Activated naive CD8-positive, alpha-beta T cell treated with anti-CD3 and anti-CD28 coated beads, Interleukin-2, amount 50 U/mL, for 24 hours (primary cell): ENCODE results near the gene FAM168B.
"Not testable (repeated sequence)": the region's sequence is repeated elsewhere in the genome, so short reads cannot be mapped to it uniquely, and the experiment has no call there.

ENCODE experiments used
- ATAC-seq: fragments of 150-1000 bp; cut with Tn5 transposase; one replicate; pipeline ENCODE4 v1.10.0; 2021
- DNase-seq: peaks from one replicate; pipeline ENCODE4 v3.0.0; 2021
- H3K27ac Mint-ChIP-seq: one replicate; pipeline ENCODE4 v1.8.0; 2021; ENCODE audit warnings: mild to moderate bottlenecking, mixed read lengths
- H3K27me3 Mint-ChIP-seq: one replicate; pipeline ENCODE4 v1.8.0; 2021; ENCODE audit warnings: mixed read lengths
- H3K36me3 Mint-ChIP-seq: one replicate; pipeline ENCODE4 v1.8.0; 2021; ENCODE audit warnings: low read depth, mixed read lengths
- H3K4me1 Mint-ChIP-seq: one replicate; pipeline ENCODE4 v1.8.0; 2021; ENCODE audit warnings: mixed read lengths
- H3K4me3 Mint-ChIP-seq: one replicate; pipeline ENCODE4 v1.8.0; 2021; ENCODE audit warnings: mild to moderate bottlenecking, moderate library complexity, mixed read lengths
- H3K9me3 Mint-ChIP-seq: one replicate; pipeline ENCODE4 v1.8.0; 2021; ENCODE audit warnings: mixed read lengths

The FAM168B gene

GRCh38 chr2:131093006-131093695, at the start of gene FAM168B:
TSS of gene FAM168B (minus strand) at chr2:131093460. CDS start at chr2:131082646, 10,814 bp downstream.
- Mint-ChIP-seq H3K9me3 (no peaks in the 10 kb centered on the region), H3K27me3 (no peaks in the 10 kb centered on the region), H3K4me3 (peak within 1 kb of the TSS; percentile 90), H3K36me3 (peaks cover 13% of the 10 kb centered on the region), H3K4me1 (peaks cover 28% of the 10 kb centered on the region), H3K27ac (peak within 1 kb of the TSS; percentile 94)
- ATAC-seq (peak; percentile 85), DNase-seq (peak; percentile 90)

- peaks cover 7% of the 10 kb centered on the region for H3K4me1 Mint-ChIP-seq
- no peaks in the 10 kb centered on the region for H3K27me3 Mint-ChIP-seq
- ATAC-seq (no peak), DNase-seq (no peak)
- no peak overlapping the region for H3K27ac Mint-ChIP-seq
- H3K4me3 Mint-ChIP-seq: no peak overlapping the region
- H3K36me3 Mint-ChIP-seq: peaks cover 47% of the 10 kb centered on the region
- no peaks in the 10 kb centered on the region for H3K9me3 Mint-ChIP-seq
Observed at GRCh38 chr2:131142849-131143248, 49.6 kb upstream of the FAM168B start.

GRCh38 chr2:131140581-131140980, 47.3 kb upstream of the FAM168B start:
- H3K27me3 Mint-ChIP-seq: no peaks in the 10 kb centered on the region
- peaks cover 8% of the 10 kb centered on the region for H3K4me1 Mint-ChIP-seq
- H3K36me3 Mint-ChIP-seq: peaks cover 56% of the 10 kb centered on the region
- DNase-seq (no peak), ATAC-seq (no peak)
- peak overlapping the region; percentile 7 for H3K27ac Mint-ChIP-seq
- H3K4me3 Mint-ChIP-seq: no peak overlapping the region
- H3K9me3 Mint-ChIP-seq: no peaks in the 10 kb centered on the region

GRCh38 chr2:131132729-131133128, 39.5 kb upstream of the FAM168B start:
- H3K36me3 Mint-ChIP-seq: peaks cover 51% of the 10 kb centered on the region

GRCh38 chr2:131130298-131130596, 37.0 kb upstream of the FAM168B start:
- no peak overlapping the region for H3K27ac Mint-ChIP-seq
- peaks cover 3% of the 10 kb centered on the region for H3K4me1 Mint-ChIP-seq
- DNase-seq (no peak), ATAC-seq (no peak)
- H3K9me3 Mint-ChIP-seq: no peaks in the 10 kb centered on the region
- peaks cover 57% of the 10 kb centered on the region for H3K36me3 Mint-ChIP-seq
- H3K4me3 Mint-ChIP-seq: no peak overlapping the region
- no peaks in the 10 kb centered on the region for H3K27me3 Mint-ChIP-seq

More at GRCh38 chr2:131132729-131133128, 39.5 kb upstream of the FAM168B start:
- Mint-ChIP-seq H3K4me3 (no peak overlapping the region), H3K27me3 (no peaks in the 10 kb centered on the region), H3K27ac (no peak overlapping the region), H3K9me3 (no peaks in the 10 kb centered on the region), H3K4me1 (peaks cover 3% of the 10 kb centered on the region)
- DNase-seq: no peak
- peak; percentile 66 for ATAC-seq

- Mint-ChIP-seq H3K36me3 (peaks cover 62% of the 10 kb centered on the region), H3K27me3 (no peaks in the 10 kb centered on the region)
Observed at GRCh38 chr2:131127981-131128380, 34.7 kb upstream of the FAM168B start.

GRCh38 chr2:131127076-131127475, 33.8 kb upstream of the FAM168B start:
- Mint-ChIP-seq H3K36me3 (peaks cover 69% of the 10 kb centered on the region), H3K4me1 (no peaks in the 10 kb centered on the region), H3K27ac (no peak overlapping the region), H3K4me3 (no peak overlapping the region), H3K9me3 (no peaks in the 10 kb centered on the region), H3K27me3 (no peaks in the 10 kb centered on the region)
- DNase-seq (no peak), ATAC-seq (no peak)

More at GRCh38 chr2:131127981-131128380, 34.7 kb upstream of the FAM168B start:
- Mint-ChIP-seq H3K4me1 (peaks cover 3% of the 10 kb centered on the region), H3K9me3 (no peaks in the 10 kb centered on the region), H3K27ac (no peak overlapping the region), H3K4me3 (no peak overlapping the region)
- DNase-seq (no peak), ATAC-seq (no peak)

- Mint-ChIP-seq H3K27me3 (no peaks in the 10 kb centered on the region), H3K4me1 (no peaks in the 10 kb centered on the region), H3K4me3 (no peak overlapping the region), H3K9me3 (no peaks in the 10 kb centered on the region), H3K36me3 (peaks cover 74% of the 10 kb centered on the region), H3K27ac (no peak overlapping the region)
- no peak for ATAC-seq
- DNase-seq: no peak
Observed at GRCh38 chr2:131126436-131126835, 33.2 kb upstream of the FAM168B start.

- Mint-ChIP-seq H3K36me3 (peaks cover 72% of the 10 kb centered on the region), H3K9me3 (no peaks in the 10 kb centered on the region), H3K27ac (no peak overlapping the region), H3K4me1 (no peaks in the 10 kb centered on the region), H3K27me3 (no peaks in the 10 kb centered on the region), H3K4me3 (no peak overlapping the region)
- DNase-seq: no peak
- ATAC-seq: no peak
Observed at GRCh38 chr2:131125195-131125757, 32.0 kb upstream of the FAM168B start.

- no peak for ATAC-seq
- Mint-ChIP-seq H3K4me1 (peaks cover 2% of the 10 kb centered on the region), H3K4me3 (no peak overlapping the region), H3K27ac (no peak overlapping the region), H3K9me3 (no peaks in the 10 kb centered on the region), H3K27me3 (no peaks in the 10 kb centered on the region), H3K36me3 (peaks cover 56% of the 10 kb centered on the region)
- DNase-seq: no peak
Observed at GRCh38 chr2:131123192-131123591, 29.9 kb upstream of the FAM168B start.

- H3K9me3 Mint-ChIP-seq: no peaks in the 10 kb centered on the region
- H3K27me3 Mint-ChIP-seq: no peaks in the 10 kb centered on the region
- H3K4me1 Mint-ChIP-seq: peaks cover 4% of the 10 kb centered on the region
- peaks cover 51% of the 10 kb centered on the region for H3K36me3 Mint-ChIP-seq
- ATAC-seq: no peak
- H3K4me3 Mint-ChIP-seq: no peak overlapping the region
- no peak overlapping the region for H3K27ac Mint-ChIP-seq
- DNase-seq: no peak
Observed at GRCh38 chr2:131122496-131122895, 29.2 kb upstream of the FAM168B start.

GRCh38 chr2:131121464-131121863, 28.2 kb upstream of the FAM168B start:
- ATAC-seq: no peak
- Mint-ChIP-seq H3K27me3 (no peaks in the 10 kb centered on the region), H3K9me3 (no peaks in the 10 kb centered on the region), H3K4me3 (no peak overlapping the region), H3K27ac (no peak overlapping the region), H3K36me3 (peaks cover 47% of the 10 kb centered on the region), H3K4me1 (peaks cover 4% of the 10 kb centered on the region)
- DNase-seq: no peak

GRCh38 chr2:131120815-131121317, 27.6 kb upstream of the FAM168B start:
- Mint-ChIP-seq H3K9me3 (no peaks in the 10 kb centered on the region), H3K27ac (no peak overlapping the region), H3K4me3 (no peak overlapping the region), H3K27me3 (no peaks in the 10 kb centered on the region), H3K4me1 (peaks cover 6% of the 10 kb centered on the region), H3K36me3 (peaks cover 51% of the 10 kb centered on the region)
- DNase-seq (no peak), ATAC-seq (no peak)

GRCh38 chr2:131115752-131116151, 22.5 kb upstream of the FAM168B start:
- Mint-ChIP-seq H3K4me3 (no peak overlapping the region), H3K27me3 (no peaks in the 10 kb centered on the region), H3K27ac (peak overlapping the region; percentile 1), H3K9me3 (peaks cover 7% of the 10 kb centered on the region), H3K4me1 (peaks cover 46% of the 10 kb centered on the region), H3K36me3 (peaks cover 51% of the 10 kb centered on the region)
- peak; percentile 54 for ATAC-seq
- DNase-seq: no peak

- ATAC-seq, DNase-seq, H3K4me3 Mint-ChIP-seq, H3K27me3 Mint-ChIP-seq, H3K27ac Mint-ChIP-seq, H3K9me3 Mint-ChIP-seq: not testable (repeated sequence)
- peaks cover 57% of the 10 kb centered on the region for H3K36me3 Mint-ChIP-seq
- peaks cover 54% of the 10 kb centered on the region for H3K4me1 Mint-ChIP-seq
Observed at GRCh38 chr2:131114950-131115349, 21.7 kb upstream of the FAM168B start.
